Pancreas (tissue), 10 donors: Measurements from ENCODE around the gene MRPL18. TPM values are rescaled to one million over a fixed set of nuclear protein-coding genes. Genes with fewer than 3 reads are reported as not detected.

ENCODE experiments used
- ATAC-seq, 4 donors: fragments of 200-7000 bp; cut with Tn5 transposase; one replicate each; pipeline versions ENCODE4 v1.8.0 to v1.9.1; 2020; ENCODE audit warnings: mild to moderate bottlenecking in 4 of 4, moderate library complexity in 4 of 4
- DNase-seq, 6 donors: peaks; one replicate each; pipeline ENCODE4 v3.0.0-alpha.2; 2020
- FAIRE-seq: peaks from 2 replicates; lab custom pipeline; 2012; peaks lifted over from hg19 to GRCh38; lab: Jason Lieb, UNC
- H3K27ac ChIP-seq, 4 donors: fragments of 200-600 bp; sonication (generic); 1 replicate in 3 of 4; 2 replicates in 1 of 4; pipeline versions ENCODE4 v1.5.0 to v1.8.0; 2020
- H3K27me3 ChIP-seq, 4 donors: fragments of 200-600 bp; one replicate each; pipeline ENCODE4 v1.8.0; 2021
- H3K36me3 ChIP-seq, 3 donors: fragments of 200-600 bp; sonication (generic) in 1 of 3; one replicate each; pipeline versions ENCODE4 v1.5.0 to v1.8.0; 2020 to 2021
- H3K4me1 ChIP-seq, 3 donors: fragments of 200-600 bp; one replicate each; pipeline ENCODE4 v1.8.0; 2021
- H3K4me3 ChIP-seq, 4 donors: fragments of 200-600 bp; sonication (generic) in 2 of 4; one replicate each; pipeline versions ENCODE4 v1.5.0 to v1.8.0; 2020 to 2021
- H3K9me3 ChIP-seq, 4 donors: fragments of 200-600 bp; one replicate each; pipeline ENCODE4 v1.8.0; 2021
- WGBS, 2 donors: extraction: QIAGEN DNeasy Blood & Tissue Kit; methylation state at CpG; one replicate each; pipeline ENCODE4 v1.1.7; 2013; 5-methylcytosine and 5-hydroxymethylcytosine counted together
- intact Hi-C, 3 donors: fragments of 100-400 bp; cut with DNase I; formaldehyde crosslinking; loops; one replicate each; pipeline versions ENCODE4 v1.11.1 to v1.14.2; 2022
- polyA plus RNA-seq, 2 donors: library from polyadenylated mRNA; stranded (reverse); fragments of 200-250 nt; gene quantifications; one replicate each; pipeline ENCODE4 v1.2.3, GENCODE V29; 2013
- total RNA-seq, 6 donors: library from RNA; stranded (reverse); fragmentation: NEBNext Ultra II Directional in 4 of 6; extraction: Animal tissue kit (Norgen Biotek cat#: 25700) in 4 of 6; gene quantifications; one replicate each; pipeline versions ENCODE4 v1.2.1 to v1.2.4, GENCODE V29; 2021 to 2023
- TF ChIP-seq, protein P1 (sequence below), 4 donors: fragments of 200-600 bp; sonication (generic) in 3 of 4; IDR thresholded peaks; one replicate each; pipeline versions ENCODE4 v1.5.0 to v1.8.0; 2021; ENCODE audit warnings: antibody characterized with exemption in 4 of 4
- donor health status: healthy with polysubstance abuse.
- donor health status: DM: no; HTN: no; CAD: no; lungs with moderate emphysema.
- donor health status: DM: no; HTN: no; CAD: no.
- donor health status: control.
- donor health status: control.
- donor health status: Bipolar disorder and iron deficiency.
- donor health status: DM: yes; HTN: yes; CAD: no.
- donor health status: DM: no; HTN: no; CAD: no.
- donor health status: DM: no; HTN: no; CAD: no.
- donor health status: DM: yes; HTN: yes; CAD: no.

Gene MRPL18
- total and polyA plus RNA-seq, 8 donors: 19.3 to 47.9 (median 27.1) TPM

DNA sequence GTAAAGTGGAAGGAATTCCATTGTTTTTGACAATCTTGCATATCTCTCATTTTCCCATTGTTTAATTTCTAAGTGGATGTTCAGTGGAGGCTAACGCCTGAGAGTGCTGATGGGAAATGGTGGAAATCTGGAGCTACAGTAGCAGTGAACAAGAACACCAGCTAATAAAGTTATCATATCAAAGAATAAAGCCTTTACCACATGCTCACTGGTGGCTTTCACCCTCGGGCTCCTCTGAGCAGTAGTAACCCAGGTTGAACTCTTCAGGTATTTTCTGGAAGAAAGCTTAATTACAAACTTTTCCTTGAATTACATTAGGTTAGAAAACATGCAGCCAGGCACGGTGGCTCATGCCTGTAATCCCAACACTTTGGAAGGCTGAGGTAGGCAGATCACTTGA, 38.8 kb upstream of the MRPL18 start:
- DNase-seq: no peak

DNA sequence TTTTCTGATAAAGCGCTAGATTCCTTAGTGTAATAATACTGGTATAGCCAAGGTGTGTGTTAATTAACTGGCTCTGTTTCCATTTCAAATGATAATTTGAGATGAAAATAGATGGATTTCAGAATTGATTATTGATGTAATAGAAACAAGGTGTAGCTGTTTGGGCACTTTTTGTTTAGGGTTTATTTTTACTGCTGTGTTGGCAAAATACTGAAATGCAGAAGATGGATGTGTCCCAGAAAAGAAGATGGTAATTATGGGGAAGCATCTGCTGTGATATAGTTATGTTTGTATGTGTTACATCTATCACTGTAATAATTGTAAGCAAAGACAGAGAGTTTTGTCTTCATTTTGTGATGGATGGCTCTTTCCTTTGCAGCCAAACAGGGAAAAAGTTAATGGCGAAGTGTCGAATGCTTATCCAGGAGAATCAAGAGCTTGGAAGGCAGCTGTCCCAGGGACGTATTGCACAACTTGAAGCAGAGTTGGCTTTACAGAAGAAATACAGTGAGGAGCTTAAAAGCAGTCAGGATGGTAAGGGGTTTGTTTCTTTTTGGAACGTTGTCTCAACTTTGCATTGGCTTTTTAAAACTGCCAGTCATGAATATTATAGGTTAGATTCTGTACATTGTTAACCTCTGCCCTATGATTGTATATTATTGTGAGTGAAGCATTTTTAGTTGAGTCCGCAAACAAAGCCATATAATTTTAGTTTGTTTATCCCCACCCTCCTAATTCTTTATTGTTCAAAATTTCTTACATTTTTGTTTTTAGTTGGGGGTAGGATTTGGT, 37.0 kb upstream of the MRPL18 start:
- FAIRE-seq (no peak), ATAC-seq (no peak), DNase-seq (no peak)
- Histone ChIP-seq H3K4me3 (no peak overlapping the region), H3K27me3 (no peaks in the 10 kb centered on the region), H3K4me1 (no peaks in the 10 kb centered on the region), H3K27ac (no peak overlapping the region), H3K9me3 (no peaks in the 10 kb centered on the region), H3K36me3 (peaks cover 0 to 39% (median 23%) of the 10 kb centered on the region in 3 donors)
- TF ChIP-seq, protein P1, sequence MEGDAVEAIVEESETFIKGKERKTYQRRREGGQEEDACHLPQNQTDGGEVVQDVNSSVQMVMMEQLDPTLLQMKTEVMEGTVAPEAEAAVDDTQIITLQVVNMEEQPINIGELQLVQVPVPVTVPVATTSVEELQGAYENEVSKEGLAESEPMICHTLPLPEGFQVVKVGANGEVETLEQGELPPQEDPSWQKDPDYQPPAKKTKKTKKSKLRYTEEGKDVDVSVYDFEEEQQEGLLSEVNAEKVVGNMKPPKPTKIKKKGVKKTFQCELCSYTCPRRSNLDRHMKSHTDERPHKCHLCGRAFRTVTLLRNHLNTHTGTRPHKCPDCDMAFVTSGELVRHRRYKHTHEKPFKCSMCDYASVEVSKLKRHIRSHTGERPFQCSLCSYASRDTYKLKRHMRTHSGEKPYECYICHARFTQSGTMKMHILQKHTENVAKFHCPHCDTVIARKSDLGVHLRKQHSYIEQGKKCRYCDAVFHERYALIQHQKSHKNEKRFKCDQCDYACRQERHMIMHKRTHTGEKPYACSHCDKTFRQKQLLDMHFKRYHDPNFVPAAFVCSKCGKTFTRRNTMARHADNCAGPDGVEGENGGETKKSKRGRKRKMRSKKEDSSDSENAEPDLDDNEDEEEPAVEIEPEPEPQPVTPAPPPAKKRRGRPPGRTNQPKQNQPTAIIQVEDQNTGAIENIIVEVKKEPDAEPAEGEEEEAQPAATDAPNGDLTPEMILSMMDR (IDR thresholded peaks at IDR 0.05): no peak
- intact Hi-C loops: no loop called here
- WGBS, 2 donors: 81 to 84% methylated on average over 6 of the region's 6 CpGs

More for the DNA sequence above, 38.8 kb upstream of the MRPL18 start:
- ATAC-seq (no peak), FAIRE-seq (no peak)
- intact Hi-C loops: no loop called here
- H3K27me3 ChIP-seq: no peaks in the 10 kb centered on the region
- H3K27ac ChIP-seq: no peak overlapping the region
- TF ChIP-seq, protein P1 (IDR thresholded peaks at IDR 0.05): no peak
- no peak overlapping the region for H3K4me3 ChIP-seq
- H3K9me3 ChIP-seq: no peaks in the 10 kb centered on the region
- peaks cover 6 to 54% (median 30%) of the 10 kb centered on the region in 3 donors for H3K36me3 ChIP-seq
- 79 to 87% methylated on average over 3 of the region's 3 CpGs for WGBS, 2 donors
- H3K4me1 ChIP-seq: no peaks in the 10 kb centered on the region

DNA sequence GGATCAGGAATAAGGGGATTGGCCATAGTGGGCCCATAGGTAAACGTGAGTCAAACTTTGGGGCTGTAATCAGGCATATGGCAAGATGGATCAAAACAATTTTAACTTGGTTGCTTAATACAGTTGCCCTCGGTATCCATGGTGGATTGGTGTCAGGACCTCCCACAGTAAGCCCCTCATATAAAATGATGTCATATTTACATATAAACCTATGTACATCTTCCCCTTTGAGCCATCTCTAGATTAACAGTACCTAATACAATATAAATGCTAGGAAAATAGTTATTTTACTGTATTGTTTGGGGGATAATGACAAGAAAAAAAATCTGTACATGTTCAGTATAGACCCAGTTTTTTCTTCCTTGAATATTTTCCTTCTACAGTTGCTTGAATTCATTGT, 35.9 kb upstream of the MRPL18 start:
- TF ChIP-seq, protein P1 (IDR thresholded peaks at IDR 0.05): no peak
- intact Hi-C loops: no loop called here
- Histone ChIP-seq H3K27me3 (no peaks in the 10 kb centered on the region), H3K9me3 (no peaks in the 10 kb centered on the region), H3K27ac (no peak overlapping the region), H3K4me1 (no peaks in the 10 kb centered on the region), H3K36me3 (peaks cover 0 to 29% (median 23%) of the 10 kb centered on the region in 3 donors), H3K4me3 (no peak overlapping the region)
- FAIRE-seq (no peak), DNase-seq (no peak), ATAC-seq (no peak)
- 81 to 88% methylated on average over 2 of the region's 2 CpGs for WGBS, 2 donors

DNA sequence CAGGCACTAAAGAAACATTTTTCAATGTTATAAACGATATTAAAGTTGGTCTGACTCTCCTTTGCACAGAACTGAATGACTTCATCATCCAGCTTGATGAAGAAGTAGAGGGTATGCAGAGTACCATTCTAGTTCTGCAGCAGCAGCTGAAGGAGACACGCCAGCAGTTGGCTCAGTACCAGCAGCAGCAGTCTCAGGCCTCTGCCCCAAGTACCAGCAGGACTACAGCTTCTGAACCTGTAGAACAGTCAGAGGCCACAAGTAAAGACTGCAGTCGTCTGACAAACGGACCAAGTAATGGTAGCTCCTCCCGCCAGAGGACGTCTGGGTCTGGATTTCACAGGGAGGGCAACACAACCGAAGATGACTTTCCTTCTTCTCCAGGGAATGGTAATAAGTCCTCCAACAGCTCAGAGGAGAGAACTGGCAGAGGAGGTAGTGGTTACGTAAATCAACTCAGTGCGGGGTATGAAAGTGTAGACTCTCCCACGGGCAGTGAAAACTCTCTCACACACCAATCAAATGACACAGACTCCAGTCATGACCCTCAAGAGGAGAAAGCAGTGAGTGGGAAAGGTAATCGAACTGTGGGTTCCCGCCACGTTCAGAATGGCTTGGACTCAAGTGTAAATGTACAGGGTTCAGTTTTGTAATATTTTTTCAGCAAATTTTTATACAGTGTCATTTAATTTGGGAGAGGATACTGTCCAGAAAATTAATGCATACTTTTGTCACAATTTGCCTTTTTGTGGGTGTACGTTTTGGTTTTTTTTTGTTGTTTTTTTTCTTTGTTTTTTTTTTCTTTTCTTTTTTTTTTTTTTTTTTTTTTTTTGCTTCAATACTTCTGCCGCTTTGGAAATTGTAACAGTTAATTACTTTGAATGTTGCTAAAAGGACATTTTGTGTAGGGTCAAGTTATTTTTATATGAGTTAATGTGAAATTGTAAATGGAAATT, 35.0 kb upstream of the MRPL18 start:
- Histone ChIP-seq H3K36me3 (peaks cover 0 to 29% (median 19%) of the 10 kb centered on the region in 3 donors), H3K9me3 (no peaks in the 10 kb centered on the region), H3K27me3 (no peaks in the 10 kb centered on the region), H3K4me1 (no peaks in the 10 kb centered on the region), H3K4me3 (no peak overlapping the region), H3K27ac (no peak overlapping the region)
- FAIRE-seq (no peak), ATAC-seq (peak in 2 of 4 donors; percentile 17 to 30), DNase-seq (no peak)
- TF ChIP-seq, protein P1 (IDR thresholded peaks at IDR 0.05): no peak
- 78 to 82% methylated on average over 15 of the region's 15 CpGs for WGBS, 2 donors
- intact Hi-C loops: no loop called here
